GM20431 (cell line): ENCODE results near the gene BCAS3.
"Not testable (repeated sequence)": the region's sequence is repeated elsewhere in the genome, so short reads cannot be mapped to it uniquely, and the experiment has no call there.

Source experiments
- in situ Hi-C: fragments of 300-500 bp; cut with MseI, MboI; formaldehyde crosslinking; loops from one replicate; pipeline ENCODE4 v1.15.0; 2020; ENCODE audit warnings: low sequenced_read_pairs; ENCODE audit not compliant: unreplicated experiment

Gene BCAS3

DNA sequence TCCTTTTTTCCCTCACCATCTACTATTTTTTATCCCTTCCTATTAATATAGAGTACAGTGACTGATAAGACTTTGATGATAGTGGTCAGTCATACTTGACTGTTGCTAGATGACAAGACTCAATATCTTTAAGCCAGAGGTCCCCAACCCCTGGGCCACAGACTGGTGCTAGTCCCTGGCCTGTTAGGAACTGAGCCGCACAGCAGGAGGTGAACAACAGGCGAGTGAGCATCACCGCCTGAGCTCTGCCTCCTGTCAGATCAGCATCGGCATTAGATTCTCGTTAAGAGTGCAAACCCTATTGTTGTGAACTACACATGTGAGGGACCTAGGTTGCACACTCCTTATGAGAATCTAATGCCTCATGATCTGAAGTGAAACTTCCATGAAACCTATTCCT, 341.3 kb downstream of the BCAS3 start:
- in situ Hi-C loops = no loop called here

DNA sequence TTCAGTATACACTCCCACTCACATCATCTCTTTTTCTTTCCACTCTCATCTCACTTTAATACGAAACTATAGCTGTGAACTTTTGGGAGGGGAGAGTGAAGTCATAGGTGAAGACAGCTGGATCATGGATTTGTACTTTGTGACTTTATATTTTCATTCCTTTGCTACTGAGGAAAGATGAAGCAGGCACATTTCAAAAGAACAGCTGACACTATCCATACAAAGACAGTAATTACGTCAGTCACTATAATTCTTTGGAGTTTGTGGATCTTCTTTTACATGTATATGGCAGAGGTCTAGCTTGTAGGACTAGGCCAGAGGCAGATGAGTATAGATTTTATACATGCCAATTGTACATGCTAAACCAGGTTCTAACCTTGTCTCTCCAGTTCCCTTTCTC, 346.3 kb downstream of the BCAS3 start:
- in situ Hi-C loops = no loop called here

DNA sequence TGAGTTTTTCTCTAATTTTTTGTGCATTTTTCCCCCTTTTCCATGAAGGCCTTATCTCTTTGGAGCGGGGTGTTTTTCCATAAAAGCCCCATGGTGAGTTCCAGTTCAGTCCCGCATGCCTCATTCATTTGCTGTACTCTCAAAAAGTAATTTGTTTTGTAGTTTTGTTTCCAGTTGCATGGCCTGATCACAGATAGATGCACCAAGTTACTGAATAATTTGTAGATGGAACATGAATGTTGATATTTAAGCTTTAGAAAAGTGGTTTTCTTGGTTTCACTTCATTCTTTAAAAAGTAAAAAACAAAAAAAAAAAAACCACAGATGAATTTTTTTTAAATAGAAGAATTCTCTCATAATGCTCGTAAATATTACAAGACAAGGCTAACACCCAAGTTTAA, 349.2 kb downstream of the BCAS3 start:
- in situ Hi-C loops = no loop called here

DNA sequence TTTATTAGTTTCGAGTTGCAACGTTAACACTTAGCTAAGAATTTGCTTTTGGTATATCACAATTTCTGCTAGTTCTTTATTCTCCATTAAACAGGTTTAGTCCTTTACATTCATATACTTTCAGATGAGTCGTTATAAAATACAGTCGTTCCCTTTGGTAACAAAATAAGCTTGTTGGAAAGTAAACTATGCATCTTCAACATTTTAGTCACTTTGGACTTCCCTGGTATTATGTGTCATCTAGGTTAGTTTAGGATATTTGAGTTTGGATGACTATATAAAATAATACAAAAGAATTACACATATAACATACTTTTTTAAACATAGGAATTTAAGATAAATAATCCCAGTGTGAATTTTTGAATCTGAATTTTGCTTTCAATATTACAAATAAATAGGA, 351.5 kb downstream of the BCAS3 start:
- in situ Hi-C loops = no loop called here

DNA sequence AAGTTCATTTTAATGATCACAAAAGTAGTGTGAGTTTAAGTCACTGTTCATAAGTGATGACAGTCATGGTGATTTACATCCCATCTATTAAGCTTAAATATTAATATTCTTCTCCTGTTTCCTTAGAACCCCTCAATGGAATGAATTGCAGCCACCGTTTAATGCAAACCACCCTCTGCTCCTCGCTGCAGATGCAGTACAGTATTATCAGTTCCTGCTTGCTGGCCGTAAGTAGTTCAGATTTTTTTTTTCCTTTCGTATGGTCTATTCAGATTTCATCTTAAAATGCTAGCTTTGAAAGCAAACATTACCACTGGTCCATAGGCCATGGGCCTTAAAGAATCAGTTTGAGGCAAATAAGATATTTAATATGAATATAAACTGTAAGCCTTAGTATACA, 363.0 kb downstream of the BCAS3 start:
- in situ Hi-C loops = no loop called here

DNA sequence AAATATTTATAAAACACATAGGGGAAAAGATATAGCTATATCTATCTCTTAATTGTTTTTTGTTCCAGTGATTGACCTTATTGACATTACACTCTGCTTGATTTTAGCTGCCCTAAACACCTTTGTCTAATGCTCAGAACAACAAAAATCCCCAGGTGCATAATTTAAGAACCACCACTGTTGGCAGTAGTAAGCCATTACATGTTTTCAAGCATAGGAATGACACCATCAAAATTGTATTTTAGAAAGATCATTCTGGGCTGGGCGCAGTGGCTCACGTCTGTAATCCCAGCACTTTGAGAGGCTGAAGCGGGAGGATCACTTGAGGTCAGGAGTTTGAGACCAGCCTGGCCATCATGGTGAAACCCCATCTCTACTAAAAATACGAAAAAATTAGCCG, 364.7 kb downstream of the BCAS3 start:
- in situ Hi-C loops = not testable (repeated sequence)

DNA sequence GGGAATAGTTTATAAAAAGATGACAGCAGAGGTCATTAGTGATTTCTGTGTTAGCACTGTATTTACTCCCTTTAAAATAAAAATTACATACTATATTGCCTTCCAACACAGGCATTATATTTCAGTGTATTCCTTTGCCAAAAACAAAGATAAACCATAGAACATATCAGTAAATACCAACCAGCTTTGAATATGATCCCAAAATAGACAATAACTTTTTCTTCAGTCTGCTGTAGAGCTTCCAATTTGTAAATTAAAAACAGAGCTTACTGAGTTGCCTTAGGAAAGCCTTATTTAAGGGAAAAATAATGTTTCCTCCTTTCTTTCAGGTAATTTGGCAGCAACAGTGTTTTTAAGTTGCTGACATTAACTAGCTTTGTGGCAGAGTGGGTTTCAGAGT, 369.9 kb downstream of the BCAS3 start:
- in situ Hi-C loops = no loop called here

DNA sequence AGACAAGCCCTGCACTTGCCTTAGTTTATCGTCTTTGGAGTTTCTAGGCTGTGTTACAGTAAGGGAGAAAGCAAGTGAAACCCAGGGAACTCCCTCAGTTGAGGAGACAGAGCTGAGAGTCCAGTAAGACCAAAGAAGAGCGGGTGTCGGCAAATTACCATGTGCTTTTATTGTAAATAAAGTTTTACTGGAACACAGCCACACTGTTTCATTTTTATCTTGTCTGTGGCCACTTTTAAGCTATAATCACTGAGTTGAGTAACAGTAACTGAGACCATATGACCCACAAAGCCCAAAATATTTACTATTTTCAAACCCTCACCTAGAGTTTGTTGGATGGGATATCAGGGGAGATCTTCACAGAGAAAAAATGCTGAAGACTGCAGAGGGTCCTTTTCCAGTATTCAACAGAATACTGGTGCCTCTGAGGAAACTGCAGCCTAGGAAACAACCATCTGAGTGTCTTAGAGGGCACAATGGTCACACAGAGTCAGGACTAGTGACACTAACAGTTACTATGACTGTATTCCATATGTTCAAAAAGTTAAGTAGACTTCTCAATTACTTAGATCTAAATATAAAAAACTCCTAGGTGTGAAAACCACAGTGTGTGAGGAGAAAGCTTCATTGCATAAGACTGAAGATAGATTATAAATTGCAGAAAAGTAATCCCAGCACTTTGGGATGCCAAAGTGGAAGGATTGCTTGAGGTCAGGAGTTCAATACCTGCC, 370.9 kb downstream of the BCAS3 start:
- in situ Hi-C loops = no loop called here

DNA sequence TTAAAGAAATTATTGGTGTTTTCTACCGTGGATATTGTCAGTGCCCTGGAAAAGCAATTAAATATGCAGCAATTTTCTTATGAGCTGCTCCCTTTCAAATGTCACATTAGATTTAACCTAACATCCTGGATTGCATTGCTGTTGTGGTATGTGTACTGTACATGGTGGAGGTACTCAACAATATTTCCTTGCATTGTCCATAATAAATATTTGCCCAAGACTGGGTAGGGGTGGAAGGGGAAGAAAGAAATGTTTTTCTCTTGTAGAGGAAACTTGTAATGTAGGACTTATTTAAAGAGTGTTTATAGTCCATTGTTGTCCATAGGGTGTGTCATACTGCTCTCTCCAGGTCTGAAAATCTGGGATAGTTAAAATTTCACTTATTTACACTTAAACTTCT, 375.8 kb downstream of the BCAS3 start:
- in situ Hi-C loops = no loop called here

DNA sequence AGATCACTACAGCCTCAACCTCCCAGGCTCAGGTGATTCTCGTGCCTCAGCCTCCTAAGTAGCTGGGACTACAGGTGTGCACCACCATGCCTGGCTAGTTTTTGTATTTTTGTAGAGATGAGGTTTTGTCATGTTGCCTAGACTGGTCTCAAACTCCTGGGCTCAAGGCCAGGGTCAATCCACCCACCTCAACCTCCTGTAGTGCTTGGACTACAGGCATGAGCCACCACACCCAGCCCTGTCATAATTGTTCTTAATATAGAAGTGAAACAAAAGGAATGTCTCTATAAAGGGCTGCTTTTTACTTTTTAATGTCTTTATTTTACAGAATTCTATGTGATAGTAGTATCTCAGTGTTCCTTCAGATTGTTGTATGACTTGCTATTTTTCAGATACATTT, 376.8 kb downstream of the BCAS3 start:
- in situ Hi-C loops = no loop called here

DNA sequence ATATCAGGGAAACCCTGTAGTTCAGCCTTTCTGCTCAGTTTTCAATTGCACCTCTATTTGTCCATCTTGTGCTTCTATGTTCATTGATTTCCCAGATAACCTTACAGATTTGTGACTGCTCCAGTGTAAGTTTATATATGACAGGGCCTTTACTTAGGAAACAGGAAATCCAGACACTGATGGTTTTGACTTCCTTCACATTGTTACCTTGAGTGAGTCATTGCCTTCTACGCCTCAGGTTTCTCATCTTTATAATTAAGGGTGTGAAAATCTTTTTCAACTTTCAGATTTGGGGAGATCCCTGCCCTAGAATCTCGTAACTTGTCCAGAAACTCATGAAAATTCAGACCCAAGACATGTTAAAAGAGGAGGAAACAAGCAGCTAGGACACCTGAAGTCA, 379.6 kb downstream of the BCAS3 start:
- in situ Hi-C loops = no loop called here

DNA sequence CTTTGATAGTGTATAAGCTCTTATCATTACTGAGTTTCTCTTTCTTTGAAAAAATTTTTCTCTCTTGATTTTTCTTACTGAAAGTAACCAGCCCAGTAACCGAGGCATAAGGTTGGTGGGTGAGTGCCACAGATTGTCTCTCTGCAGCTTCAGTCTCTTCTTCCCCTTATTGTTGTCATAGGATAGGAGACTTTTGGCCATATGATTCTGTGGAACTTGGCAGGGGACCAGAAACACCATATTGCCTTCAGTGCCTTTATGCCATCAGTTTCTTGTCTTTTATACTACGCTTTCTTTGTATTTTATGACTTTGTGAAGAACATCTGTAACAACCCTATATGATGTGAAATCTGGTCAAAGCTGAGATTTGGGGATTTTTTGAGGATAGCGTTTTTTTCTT, 380.4 kb downstream of the BCAS3 start:
- in situ Hi-C loops = no loop called here

DNA sequence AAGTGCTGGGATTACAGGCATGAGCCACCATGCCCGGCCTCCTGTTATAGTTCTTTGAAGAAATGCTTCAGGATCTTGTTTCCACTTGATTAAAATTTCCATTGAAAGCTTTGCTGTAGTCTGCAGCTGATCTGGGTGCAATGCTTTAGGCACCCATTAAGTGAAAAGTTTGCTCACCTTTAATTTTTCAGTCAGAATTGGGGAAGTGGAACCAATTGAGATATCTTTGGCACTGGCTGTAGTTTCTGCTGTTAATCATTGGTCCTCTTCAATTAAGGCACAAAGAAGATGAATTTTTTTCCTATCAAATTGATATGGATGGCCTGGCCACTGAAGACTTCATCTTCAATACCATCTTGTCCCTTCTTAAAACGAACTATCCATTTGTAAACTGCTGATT, 385.9 kb downstream of the BCAS3 start:
- in situ Hi-C loops = no loop called here

DNA sequence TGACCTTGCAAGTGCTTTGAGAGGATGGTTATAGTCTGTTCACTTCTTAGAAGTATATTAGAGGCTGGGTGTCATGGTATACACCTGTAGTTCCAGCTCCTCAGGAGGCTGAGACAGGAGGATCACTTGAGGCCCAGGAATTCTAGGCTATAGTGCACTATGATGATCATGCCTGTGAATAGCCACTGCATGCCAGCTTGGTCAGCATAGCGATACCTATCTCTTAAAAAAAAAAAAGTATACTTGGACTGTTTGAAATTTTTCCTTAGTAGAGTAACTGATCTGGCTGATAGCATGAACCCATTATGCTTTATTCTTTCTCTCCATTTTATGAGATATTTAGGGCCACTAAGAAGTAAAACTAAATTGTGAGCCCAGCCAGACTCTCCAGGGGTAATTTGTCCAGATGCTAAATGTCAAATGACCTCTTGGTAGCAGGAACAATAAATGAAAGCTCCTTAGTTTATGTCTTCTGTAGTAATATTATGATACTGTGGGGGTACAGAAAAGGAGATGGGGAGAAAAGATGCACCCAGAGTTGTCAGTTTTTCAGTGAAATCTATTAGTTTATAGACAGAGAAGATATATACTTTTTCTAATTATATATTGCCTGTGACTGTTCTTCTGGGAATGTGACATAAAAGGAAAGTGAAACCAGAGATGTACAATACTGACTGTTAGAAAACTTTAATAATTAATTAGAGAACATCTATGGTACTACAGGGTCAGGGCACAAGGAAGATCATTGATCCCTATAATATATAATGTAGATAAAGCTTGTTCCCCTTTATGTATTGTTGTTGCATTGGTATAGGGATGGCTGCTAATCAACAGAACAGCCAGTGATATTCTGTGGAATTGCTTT, 386.7 kb downstream of the BCAS3 start:
- in situ Hi-C loops = no loop called here

DNA sequence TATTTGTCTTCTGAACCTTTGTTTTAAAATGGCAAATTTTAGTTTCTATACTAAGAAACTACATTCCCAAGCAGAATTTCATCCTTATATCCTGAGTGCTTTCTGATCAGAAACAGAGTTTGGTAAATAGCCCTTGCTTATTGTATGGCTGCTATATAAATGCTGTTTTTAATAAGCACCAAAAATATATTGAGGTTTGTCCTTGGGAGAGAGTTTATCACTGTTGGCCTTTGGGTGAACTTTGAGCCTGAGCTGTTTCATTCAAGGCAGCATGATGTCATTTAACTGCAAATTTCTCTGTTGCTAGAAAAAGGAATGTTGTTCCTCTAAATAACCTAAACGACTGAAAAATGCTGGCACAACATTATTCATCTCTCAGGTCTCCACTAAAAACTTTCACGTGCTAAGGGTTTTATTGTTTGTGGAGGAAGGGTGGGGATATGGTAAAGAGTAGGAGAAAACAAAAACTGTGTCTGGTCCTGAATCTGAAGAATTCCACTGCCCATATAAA, 387.7 kb downstream of the BCAS3 start:
- in situ Hi-C loops = no loop called here

DNA sequence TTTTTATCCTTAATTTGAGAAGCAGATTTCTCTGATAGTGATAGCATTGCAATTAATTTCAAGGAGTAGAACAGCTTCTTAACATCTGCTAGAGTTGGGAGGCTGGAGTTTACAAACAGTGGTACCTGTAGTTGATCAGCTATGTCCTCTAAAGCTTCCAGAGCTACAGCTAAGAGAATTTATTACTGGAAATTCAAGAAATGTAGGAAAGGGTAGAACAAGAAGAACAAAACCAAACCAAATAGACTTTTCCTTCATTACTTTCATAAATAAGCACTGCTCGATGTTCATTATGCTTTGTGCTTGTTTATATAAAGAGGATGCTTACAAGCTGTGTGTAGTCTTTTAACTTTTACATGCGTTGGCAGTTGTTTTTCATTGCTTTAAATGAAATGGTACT, 388.4 kb downstream of the BCAS3 start:
- in situ Hi-C loops = no loop called here

DNA sequence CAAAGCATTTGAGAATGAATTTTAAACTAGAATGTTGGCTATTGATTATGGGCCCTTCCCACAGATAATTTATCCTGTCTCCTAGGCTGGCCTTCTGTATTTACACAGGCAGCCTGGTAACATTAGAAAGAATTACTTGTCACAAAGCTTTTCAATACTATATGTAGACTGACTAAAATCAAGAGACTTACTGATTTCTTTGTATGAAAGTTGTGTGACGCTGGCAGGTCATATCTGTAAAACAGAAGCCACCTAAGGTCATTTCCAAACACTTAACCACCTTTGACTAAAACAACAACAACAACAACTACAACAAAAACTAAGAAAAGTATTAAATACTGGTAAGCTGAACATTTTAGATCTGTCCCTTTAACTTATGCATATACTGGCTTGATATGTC, 393.0 kb downstream of the BCAS3 start:
- in situ Hi-C loops = no loop called here

DNA sequence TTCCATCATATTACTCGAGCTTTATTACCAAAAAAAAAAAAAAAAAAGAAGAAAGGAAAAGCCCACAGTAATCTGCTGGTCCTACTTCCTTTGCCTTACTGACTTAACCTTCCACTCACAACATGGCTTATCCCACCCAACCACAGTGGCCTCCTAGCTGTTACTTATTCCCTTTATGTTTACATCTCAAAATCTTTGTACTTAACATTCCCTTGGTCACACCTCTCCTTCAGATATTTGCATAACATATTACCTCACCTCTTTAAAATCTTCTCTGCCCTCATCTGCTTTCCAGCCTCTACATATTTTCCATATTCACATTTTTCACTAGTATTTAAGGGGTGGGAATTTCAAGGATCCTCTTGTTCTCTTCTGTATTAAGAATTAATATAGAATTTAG, 395.0 kb downstream of the BCAS3 start:
- in situ Hi-C loops = no loop called here

DNA sequence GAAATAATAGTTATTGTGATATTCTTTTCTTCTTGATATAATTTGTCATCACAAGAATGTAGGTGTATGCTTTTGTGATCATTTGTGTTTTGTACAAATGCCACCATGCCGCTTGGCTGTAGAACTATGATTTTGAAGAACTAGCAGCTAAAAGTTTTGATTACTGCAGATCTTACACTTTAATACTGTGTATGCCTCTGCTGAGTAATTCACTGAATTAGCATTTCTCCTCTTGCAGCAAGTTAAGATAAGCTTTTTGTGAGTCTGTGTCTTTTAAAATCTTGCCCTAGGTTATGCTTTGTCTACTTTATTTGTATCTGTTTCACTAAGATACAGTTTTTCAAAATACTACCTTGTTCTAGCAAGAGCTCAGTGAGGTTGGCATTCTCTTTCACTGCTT, 395.5 kb downstream of the BCAS3 start:
- in situ Hi-C loops = no loop called here

DNA sequence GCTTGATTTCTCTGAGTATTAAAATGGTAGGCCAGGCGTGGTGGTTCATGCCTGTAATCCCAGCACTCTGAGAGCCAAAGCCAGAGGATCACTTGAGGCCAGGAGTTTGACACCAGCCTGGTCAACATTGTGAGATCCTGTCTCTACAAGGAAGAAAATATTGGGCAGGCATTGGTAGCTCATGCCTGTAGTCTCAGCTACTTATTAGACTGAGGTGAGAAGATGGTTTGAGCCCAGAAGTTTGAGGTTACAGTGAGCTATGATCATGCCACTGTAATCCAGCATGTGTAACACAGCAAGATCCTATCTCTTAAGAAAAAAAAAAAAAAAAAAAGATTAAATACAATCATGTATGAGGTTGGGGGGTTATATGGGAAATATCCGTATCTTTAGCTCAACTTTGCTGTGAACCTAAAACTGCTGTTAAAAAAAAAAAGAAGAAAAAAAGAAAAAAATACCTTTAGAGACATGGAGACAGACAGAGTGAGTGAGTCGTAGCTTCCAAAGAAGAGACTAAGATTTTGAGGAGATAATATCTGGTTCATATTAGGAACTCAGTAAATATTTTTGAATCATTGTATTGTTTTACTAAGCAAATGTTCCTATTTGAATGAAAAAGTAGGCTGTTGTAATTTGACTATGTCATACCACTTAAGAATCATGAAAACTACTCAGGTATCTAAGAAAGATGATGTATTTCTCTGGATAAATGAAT, 396.3 kb downstream of the BCAS3 start:
- in situ Hi-C loops = no loop called here

DNA sequence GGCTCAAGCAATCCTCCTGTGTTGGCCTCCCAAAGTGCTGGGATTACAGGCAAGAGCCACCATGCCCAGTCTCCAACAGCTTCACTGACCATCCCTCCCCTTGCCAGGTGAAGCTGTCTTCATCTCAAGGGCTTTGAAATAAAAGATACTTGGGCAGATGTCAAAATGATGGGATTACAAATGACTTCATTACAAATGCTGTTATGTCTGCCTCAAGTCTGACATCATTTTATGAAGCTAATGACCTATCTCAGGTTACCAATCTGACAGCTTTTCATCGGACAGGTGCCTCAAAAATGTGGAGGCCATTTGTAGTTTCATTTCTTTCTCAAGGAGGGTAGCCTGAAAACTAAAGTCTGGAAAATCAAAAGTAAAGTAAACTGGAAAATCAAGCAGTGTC, 398.3 kb downstream of the BCAS3 start:
- in situ Hi-C loops = no loop called here
